Natural killer cell (primary cell): ENCODE measurements around the gene AKAP13. TPM values are rescaled to one million over a fixed set of nuclear protein-coding genes. Genes with fewer than 3 reads are reported as not detected.

ENCODE experiments used
- ATAC-seq, 3 donors: fragments of 150-1000 bp in 2 of 3; fragments of 200-7000 bp in 1 of 3; cut with Tn5 transposase; 1 replicate in 1 of 3; 2 replicates in 2 of 3; pipeline ENCODE4 v1.10.0; 2021; ENCODE audit warnings: mild to moderate bottlenecking in 2 of 3, moderate library complexity in 2 of 3
- DNase-seq, 2 donors: peaks; one replicate each; pipeline versions ENCODE4 v3.0.0 to v3.0.0-alpha.2; 2013 to 2021; ENCODE audit warnings: mixed read lengths in 1 of 2
- H3K27ac ChIP-seq: one replicate; pipeline ENCODE4 v1.5.1; 2013; ENCODE audit warnings: mild to moderate bottlenecking, low read length
- H3K27me3 ChIP-seq: one replicate; pipeline ENCODE4 v1.6.1; 2013; ENCODE audit warnings: low read length; ENCODE audit not compliant: control insufficient read depth, insufficient read depth
- H3K36me3 ChIP-seq: one replicate; pipeline ENCODE4 v1.6.1; 2013; ENCODE audit warnings: low read length; ENCODE audit not compliant: control insufficient read depth, insufficient read depth
- H3K4me1 ChIP-seq: one replicate; pipeline ENCODE4 v1.6.1; 2013; ENCODE audit warnings: low read length; ENCODE audit not compliant: control insufficient read depth, insufficient read depth
- H3K4me3 ChIP-seq: one replicate; pipeline ENCODE4 v1.5.1; 2013; ENCODE audit warnings: low read length
- H3K9me3 ChIP-seq: one replicate; pipeline ENCODE4 v1.6.1; 2013; ENCODE audit warnings: low read length; ENCODE audit not compliant: control insufficient read depth, insufficient read depth
- H3K27ac Mint-ChIP-seq, 2 donors: one replicate each; pipeline ENCODE4 v1.8.0; 2022; ENCODE audit warnings: mild to moderate bottlenecking in 2 of 2, mixed read lengths in 2 of 2, moderate library complexity in 1 of 2
- H3K27me3 Mint-ChIP-seq, 2 donors: one replicate each; pipeline ENCODE4 v1.8.0; 2022; ENCODE audit warnings: low read depth in 2 of 2, mixed read lengths in 2 of 2
- H3K36me3 Mint-ChIP-seq: one replicate; pipeline ENCODE4 v1.8.0; 2022; ENCODE audit warnings: mixed read lengths
- H3K4me1 Mint-ChIP-seq, 2 donors: one replicate each; pipeline ENCODE4 v1.8.0; 2022; ENCODE audit warnings: mixed read lengths in 2 of 2
- H3K4me3 Mint-ChIP-seq: one replicate; pipeline ENCODE4 v1.8.0; 2022; ENCODE audit warnings: mild to moderate bottlenecking, moderate library complexity, mixed read lengths
- H3K9me3 Mint-ChIP-seq, 2 donors: one replicate each; pipeline ENCODE4 v1.8.0; 2022; ENCODE audit warnings: mixed read lengths in 2 of 2
- CTCF ChIP-seq: fragments of 200-600 bp; IDR thresholded peaks from one replicate; pipeline ENCODE4 v1.8.0; 2022; ENCODE audit warnings: antibody characterized with exemption
- WGBS: methylation state at CpG from one replicate; pipeline ENCODE4 v1.1.7; 2013; ENCODE audit warnings: missing lambda C conversion rate; ENCODE audit not compliant: insufficient coverage; 5-methylcytosine and 5-hydroxymethylcytosine counted together
- intact Hi-C: fragments of 100-400 bp; cut with micrococcal nuclease; formaldehyde crosslinking; loops from one replicate; pipeline ENCODE4 v1.14.2; 2022
- total RNA-seq, 4 donors: library from RNA; stranded (reverse); fragments of 120-200 nt in 1 of 4; gene quantifications; one replicate each; pipeline versions ENCODE4 v1.2.3 to v1.2.4, GENCODE V29; 2013 to 2022

Gene AKAP13
- total RNA-seq, 3 donors from 2014 or later (not counting 1 experiment from before 2014, with no cell fraction given), result 573 to 661 (median 647) TPM

DNA sequence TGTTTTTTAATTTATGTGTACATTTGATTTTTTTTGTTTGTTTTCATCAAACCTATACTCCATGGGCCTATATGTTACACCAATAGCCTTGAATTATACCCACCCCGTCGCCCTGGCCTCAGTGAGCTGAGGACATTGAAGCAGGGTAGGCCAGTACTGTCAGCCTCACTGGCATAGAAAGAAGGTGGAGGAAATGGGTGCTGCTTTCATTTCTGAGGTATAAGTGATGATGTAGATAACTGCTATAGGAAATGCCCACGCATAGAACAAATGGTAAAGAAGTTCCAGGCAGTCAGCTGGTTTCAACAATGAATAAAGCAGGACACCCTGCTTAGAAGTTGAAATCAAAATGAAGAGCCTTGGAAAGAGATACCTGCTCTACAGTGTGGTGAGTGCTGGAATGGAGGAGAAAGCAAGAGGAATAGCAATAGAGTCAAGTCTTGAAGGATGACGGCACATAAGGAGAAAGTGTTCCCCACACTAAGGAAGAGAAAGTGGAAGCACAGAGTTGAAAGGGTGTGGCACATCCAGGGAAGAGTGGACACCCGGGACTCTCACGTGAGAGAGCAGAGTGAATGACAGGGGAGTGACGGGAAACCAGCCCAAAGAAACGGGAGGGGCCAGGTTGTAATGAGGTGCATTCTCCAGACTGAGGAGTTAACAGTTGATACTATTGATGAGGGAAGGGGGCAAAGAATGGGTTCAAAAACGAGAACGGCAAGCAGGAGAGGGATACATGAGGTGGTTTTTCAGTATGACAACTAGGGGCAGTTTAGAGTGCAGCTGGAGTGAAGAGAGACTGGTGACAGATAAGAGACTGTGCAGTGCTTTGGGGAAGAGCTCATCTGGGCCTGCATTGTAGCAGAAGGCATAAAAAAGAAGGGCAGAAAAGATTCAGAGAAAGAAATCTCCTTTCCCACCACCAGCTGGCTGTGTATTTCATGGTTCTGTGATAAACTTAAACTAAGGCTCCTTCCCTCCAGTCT, 343.9 kb downstream of the AKAP13 start:
- H3K36me3 Mint-ChIP-seq, result peaks cover 36% of the 10 kb centered on the region

GRCh38 chr15:85725019-85725418, 344.6 kb downstream of the AKAP13 start:
- H3K36me3 Mint-ChIP-seq, result peaks cover 40% of the 10 kb centered on the region

More for the DNA sequence above, 343.9 kb downstream of the AKAP13 start:
- no peaks in the 10 kb centered on the region for H3K27me3 ChIP-seq
- no peak for TF ChIP-seq CTCF
- H3K4me3 ChIP-seq, result no peak overlapping the region
- DNase-seq, result peak in 1 of 2 donors; percentile 64
- 64% methylated on average over 8 of the region's 10 CpGs for WGBS
- H3K9me3 ChIP-seq, result no peaks in the 10 kb centered on the region
- no peaks in the 10 kb centered on the region for H3K27me3 Mint-ChIP-seq
- H3K4me1 Mint-ChIP-seq, result peaks cover 25 to 27% of the 10 kb centered on the region in 2 donors
- intact Hi-C loops, result no loop called here
- H3K4me1 ChIP-seq, result peaks cover 13% of the 10 kb centered on the region
- peak overlapping the region; percentile 37 for H3K27ac ChIP-seq
- H3K4me3 Mint-ChIP-seq, result peak overlapping the region; percentile 57
- H3K27ac Mint-ChIP-seq, result peak overlapping the region; percentile 77 to 91
- peak in 1 of 3 donors; percentile 91 for ATAC-seq
- peaks cover 99% of the 10 kb centered on the region for H3K36me3 ChIP-seq
- H3K9me3 Mint-ChIP-seq, result no peaks in the 10 kb centered on the region

DNA sequence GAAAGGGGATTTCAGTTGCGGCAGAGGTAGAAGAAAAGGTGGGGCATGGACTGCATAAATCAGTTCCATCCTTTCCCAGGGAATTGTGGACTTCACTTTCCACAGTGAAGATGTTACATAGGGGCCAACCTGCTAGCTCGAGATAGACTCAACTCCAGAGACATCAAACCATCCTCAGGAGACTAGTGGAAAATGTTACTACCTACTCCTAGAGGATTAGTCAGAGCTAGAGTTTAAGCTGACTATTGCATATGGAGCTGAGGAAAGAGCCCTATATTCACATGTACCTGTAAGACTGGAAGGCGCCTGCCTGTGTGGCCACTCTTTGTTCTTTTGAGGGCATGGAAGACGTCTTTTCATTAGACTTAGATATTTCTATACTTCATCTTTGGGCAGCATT, 345.2 kb downstream of the AKAP13 start:
- ATAC-seq, result no peak
- TF ChIP-seq CTCF, result no peak
- intact Hi-C loops, result no loop called here
- H3K36me3 ChIP-seq, result peaks cover 97% of the 10 kb centered on the region
- DNase-seq, result no peak
- no peak overlapping the region for H3K4me3 ChIP-seq
- H3K27ac ChIP-seq, result no peak overlapping the region
- Mint-ChIP-seq H3K27me3 (no peaks in the 10 kb centered on the region), H3K9me3 (no peaks in the 10 kb centered on the region), H3K4me3 (no peak overlapping the region), H3K27ac (peak overlapping the region; percentile 31 to 91), H3K4me1 (peaks cover 25 to 37% of the 10 kb centered on the region in 2 donors), H3K36me3 (peaks cover 45% of the 10 kb centered on the region)
- no peaks in the 10 kb centered on the region for H3K27me3 ChIP-seq
- H3K9me3 ChIP-seq, result no peaks in the 10 kb centered on the region
- H3K4me1 ChIP-seq, result peaks cover 13% of the 10 kb centered on the region
- 96% methylated on average over 3 of the region's 4 CpGs for WGBS

More at GRCh38 chr15:85725019-85725418, 344.6 kb downstream of the AKAP13 start:
- H3K9me3 ChIP-seq, result no peaks in the 10 kb centered on the region
- H3K27ac ChIP-seq, result no peak overlapping the region
- TF ChIP-seq CTCF, result no peak
- Mint-ChIP-seq H3K27me3 (no peaks in the 10 kb centered on the region), H3K27ac (peak overlapping the region; percentile 77 to 91), H3K9me3 (no peaks in the 10 kb centered on the region), H3K4me1 (peaks cover 25 to 35% of the 10 kb centered on the region in 2 donors), H3K4me3 (no peak overlapping the region)
- peaks cover 13% of the 10 kb centered on the region for H3K4me1 ChIP-seq
- H3K36me3 ChIP-seq, result peaks cover 97% of the 10 kb centered on the region
- no peaks in the 10 kb centered on the region for H3K27me3 ChIP-seq
- H3K4me3 ChIP-seq, result no peak overlapping the region
- DNase-seq, result no peak
- intact Hi-C loops, result no loop called here
- WGBS, result 92% methylated on average over 3 of the region's 3 CpGs
- ATAC-seq, result no peak
